HepG2 (cell line): Measurements from ENCODE around the gene SUPT6H. TPM values are rescaled to one million over a fixed set of nuclear protein-coding genes. Genes with fewer than 3 reads are reported as not detected.
A peak's percentile ranks its signal among the peaks of the same experiment; 100 is the strongest.

ENCODE experiments used
- ATAC-seq: fragments of 200-7000 bp; cut with Tn5 transposase; 3 replicates; pipeline ENCODE4 v1.9.1; 2020; ENCODE audit warnings: mild to moderate bottlenecking, moderate library complexity
- BruUV-seq: library from RNA; stranded (reverse); fragments of 400-500 nt; replicated peaks from 2 replicates; lab custom pipeline; 2021; lab: Mats Ljungman, UMichigan
- CTCF ChIA-PET: fragments of 300-600 bp; formaldehyde crosslinking; extraction: SDS; loops from one replicate; lab custom pipeline; 2021; ENCODE audit warnings: low total read pairs, inconsistent platforms, low intra/inter-chr PET ratio; lab: Yijun Ruan, JAX
- POLR2A ChIA-PET: fragments of 350-600 bp; sonication (Branson Sonifier 250); formaldehyde crosslinking; loops from one replicate; lab custom pipeline; 2020; ENCODE audit warnings: antibody characterized with exemption, inconsistent platforms; lab: Yijun Ruan, JAX
- DNase-seq: peaks from one replicate; pipeline ENCODE4 v3.0.0-alpha.2; 2015; ENCODE audit warnings: low spot score
- FAIRE-seq: peaks from 3 replicates; lab custom pipeline; 2011; peaks lifted over from hg19 to GRCh38; lab: Jason Lieb, UNC
- H2AFZ ChIP-seq: one replicate; pipeline ENCODE4 v1.6.1; 2011; ENCODE audit warnings: low read length, inconsistent platforms
- H3K27ac ChIP-seq: fragments of 300-600 bp; 3 replicates; pipeline ENCODE4 v1.8.0; 2011; ENCODE audit warnings: mixed run types, mild to moderate bottlenecking, mixed read lengths, low read length, inconsistent platforms; ENCODE audit not compliant: insufficient read depth; ENCODE audit errors: extremely low read length
- H3K27me3 ChIP-seq, 2 experiments: fragments of 200-600 bp in 1 of 2; 2 replicates in 1 of 2; 3 replicates in 1 of 2; pipeline versions ENCODE4 v1.6.0 to v1.8.0; 2011; ENCODE audit warnings: low read length in 2 of 2, mild to moderate bottlenecking in 2 of 2, moderate library complexity in 2 of 2, inconsistent platforms in 1 of 2; ENCODE audit not compliant: insufficient read depth in 2 of 2, control insufficient read depth in 1 of 2
- H3K36me3 ChIP-seq, 2 experiments: fragments of 200-600 bp in 1 of 2; replicated peaks in 1 of 2; 2 replicates in 1 of 2; 3 replicates in 1 of 2; pipeline versions ENCODE4 v1.5.1 to v1.8.0; 2011; ENCODE audit warnings: low read length in 2 of 2, inconsistent platforms in 1 of 2; ENCODE audit not compliant: insufficient read depth in 2 of 2, control insufficient read depth in 1 of 2
- H3K4me1 ChIP-seq: 2 replicates; pipeline ENCODE4 v1.5.1; 2012; ENCODE audit warnings: low read length, inconsistent platforms; ENCODE audit not compliant: insufficient read depth
- H3K4me2 ChIP-seq: 2 replicates; pipeline ENCODE4 v1.6.0; 2011; ENCODE audit warnings: low read depth, low read length, inconsistent platforms
- H3K4me3 ChIP-seq, 3 experiments: fragments of 200-600 bp in 1 of 3; sonication (generic), shearing (Covaris generic) in 1 of 3; replicated peaks in 1 of 3; 2 replicates each; pipeline ENCODE4 v1.5.1; 2011 to 2016; ENCODE audit warnings: low read length in 3 of 3, inconsistent platforms in 2 of 3, low read depth in 2 of 3, mild to moderate bottlenecking in 2 of 3, control low read depth in 1 of 3, mixed read lengths in 1 of 3; ENCODE audit not compliant: insufficient read depth in 1 of 3
- H3K79me2 ChIP-seq: one replicate; pipeline ENCODE4 v1.6.1; 2011; ENCODE audit warnings: low read length, inconsistent platforms; ENCODE audit not compliant: insufficient read depth
- H3K9ac ChIP-seq: 2 replicates; pipeline ENCODE4 v1.6.0; 2011; ENCODE audit warnings: mild to moderate bottlenecking, low read depth, low read length, inconsistent platforms; ENCODE audit not compliant: insufficient read depth
- H3K9me3 ChIP-seq: 2 replicates; pipeline ENCODE4 v1.5.1; 2012; ENCODE audit warnings: mild to moderate bottlenecking, low read length
- H4K20me1 ChIP-seq: 2 replicates; pipeline ENCODE4 v1.6.0; 2011; ENCODE audit warnings: inconsistent platforms, mild to moderate bottlenecking, low read length, moderate library complexity; ENCODE audit not compliant: insufficient read depth
- BCL3 ChIP-seq: sonication (generic); formaldehyde crosslinking; IDR thresholded peaks from 2 replicates; pipeline ENCODE4 v1.5.1; 2020; ENCODE audit warnings: mild to moderate bottlenecking, missing genetic modification reagents, moderate library complexity
- CEBPG ChIP-seq: IDR thresholded peaks from 2 replicates; pipeline ENCODE4 v1.6.1; 2016
- CTCF ChIP-seq: sonication (generic); formaldehyde crosslinking; IDR thresholded peaks from 2 replicates; pipeline ENCODE4 v1.5.0; 2020; ENCODE audit warnings: mild to moderate bottlenecking, missing genetic modification reagents, moderate library complexity
- FOXP1 ChIP-seq, 2 experiments: fragments of 450-650 bp in 1 of 2; IDR thresholded peaks; 2 replicates each; pipeline ENCODE4 v1.6.1; 2017 to 2018; ENCODE audit warnings: antibody characterized with exemption in 1 of 2
- HMG20B ChIP-seq: conservative IDR thresholded peaks from 2 replicates; pipeline ENCODE4 v1.6.1; 2016; ENCODE audit warnings: missing genetic modification reagents, missing compliant biosample characterization
- HOXA9 ChIP-seq: sonication (generic); formaldehyde crosslinking; IDR thresholded peaks from 2 replicates; pipeline ENCODE4 v1.8.1; 2022; ENCODE audit warnings: missing genetic modification reagents, mild to moderate bottlenecking, moderate library complexity, borderline replicate concordance
- HOXD1 ChIP-seq: sonication (generic); formaldehyde crosslinking; IDR thresholded peaks from 2 replicates; pipeline ENCODE4 v1.5.0; 2020; ENCODE audit warnings: missing genetic modification reagents
- MTF1 ChIP-seq: sonication (generic); formaldehyde crosslinking; IDR thresholded peaks from 2 replicates; pipeline ENCODE4 v1.5.0; 2020; ENCODE audit warnings: missing genetic modification reagents
- TCF7L2 ChIP-seq: IDR thresholded peaks from 2 replicates; pipeline ENCODE4 v1.6.1; 2011; ENCODE audit warnings: mild to moderate bottlenecking, low read depth, low read length, moderate library complexity
- TGIF2 ChIP-seq: IDR thresholded peaks from 2 replicates; pipeline ENCODE4 v1.6.1; 2016; ENCODE audit warnings: control low read depth, missing compliant biosample characterization
- ZBTB1 ChIP-seq: sonication (generic); formaldehyde crosslinking; IDR thresholded peaks from 2 replicates; pipeline ENCODE4 v1.4.0; 2020; ENCODE audit warnings: missing genetic modification reagents, borderline replicate concordance
- ZBTB26 ChIP-seq: IDR thresholded peaks from 2 replicates; pipeline ENCODE4 v1.6.1; 2016; ENCODE audit warnings: missing compliant biosample characterization, missing genetic modification reagents, borderline replicate concordance
- ZNF432 ChIP-seq: sonication (generic); formaldehyde crosslinking; IDR thresholded peaks from 2 replicates; pipeline ENCODE4 v1.5.0; 2020; ENCODE audit warnings: missing genetic modification reagents, mild to moderate bottlenecking, borderline replicate concordance
- ZNF670 ChIP-seq: sonication (generic); formaldehyde crosslinking; IDR thresholded peaks from 2 replicates; pipeline ENCODE4 v1.8.0; 2022; ENCODE audit warnings: mild to moderate bottlenecking, missing genetic modification reagents, borderline replicate concordance
- ZSCAN31 ChIP-seq: sonication (generic); formaldehyde crosslinking; IDR thresholded peaks from 2 replicates; pipeline ENCODE4 v1.5.0; 2020; ENCODE audit warnings: low read depth, mild to moderate bottlenecking, missing genetic modification reagents
- ZXDC ChIP-seq: sonication (generic); formaldehyde crosslinking; IDR thresholded peaks from 2 replicates; pipeline ENCODE4 v1.5.0; 2020; ENCODE audit warnings: mild to moderate bottlenecking, missing genetic modification reagents
- ZZZ3 ChIP-seq: sonication (generic); formaldehyde crosslinking; IDR thresholded peaks from 2 replicates; pipeline ENCODE4 v1.4.0; 2020; ENCODE audit warnings: missing genetic modification reagents, mild to moderate bottlenecking, borderline replicate concordance
- WGBS: methylation state at CpG from one replicate; pipeline ENCODE4 v1.1.6; 2017; ENCODE audit warnings: low lambda C conversion rate; 5-methylcytosine and 5-hydroxymethylcytosine counted together
- in situ Hi-C: cut with HindIII; loops from 2 replicates; pipeline ENCODE4 v1.10.0; 2017; ENCODE audit warnings: low pct_unique_long_range_greater_than_20kb; ENCODE audit not compliant: extremely low pct_ligation_motif_present
- intact Hi-C: fragments of 100-400 bp; cut with micrococcal nuclease; formaldehyde crosslinking; loops from one replicate; pipeline ENCODE4 v1.10.0; 2022; ENCODE audit not compliant: unreplicated experiment
- polyA plus RNA-seq, 8 experiments: library from polyadenylated mRNA; depleted of rRNA in 3 of 8; stranded (reverse) in 7 of 8; unstranded in 1 of 8; fragments of >200 nt; fragmentation: Illumina TruSeq in 4 of 8; extraction: Trizol in 4 of 8; gene quantifications; 2 replicates each; pipeline versions ENCODE4 v1.2.1 to v1.2.3, GENCODE V29; 2011 to 2016; ENCODE audit warnings: low read depth in 4 of 8, missing spikeins in 1 of 8, mixed read lengths in 1 of 8; ENCODE audit not compliant: insufficient read depth in 1 of 8
- total RNA-seq, 5 experiments: library from RNA; depleted of rRNA; stranded (reverse); fragments of >200 nt; fragmentation: Illumina TruSeq; extraction: Trizol; gene quantifications; 2 replicates each; pipeline ENCODE4 v1.2.3, GENCODE V29; 2016; ENCODE audit warnings: low read depth in 1 of 5

Gene SUPT6H
- total and polyA plus RNA-seq, 2 of the 13 experiments (the other 11 are each of a cell fraction or from before 2014, with no cell fraction given) = 32.7 to 39.9 TPM

- TF ChIP-seq HOXD1 (CRISPR knock-in tag) = no peak
Measured at GRCh38 chr17:28675490-28675889, 13.5 kb downstream of the SUPT6H start (continued).

GRCh38 chr17:28675980-28676379, 14.0 kb downstream of the SUPT6H start:
- FAIRE-seq (peak; percentile 56), DNase-seq (peak; percentile 30), ATAC-seq (peak; percentile 81)
- Histone ChIP-seq H3K9ac (no peak overlapping the region), H3K9me3 (no peaks in the 10 kb centered on the region), H3K4me2 (no peak overlapping the region), H2AFZ (no peak overlapping the region), H3K4me3 (no peak overlapping the region), H3K79me2 (peaks cover under 1% of the 10 kb centered on the region), H3K27me3 (no peaks in the 10 kb centered on the region), H3K4me1 (no peaks in the 10 kb centered on the region), H4K20me1 (no peaks in the 10 kb centered on the region), H3K27ac (no peak overlapping the region), H3K36me3 (peaks cover 50 to 86% of the 10 kb centered on the region in 2 experiments)
- CTCF ChIA-PET = interaction anchor here (1.8 kb wide), 1 partner anchor 29 kb away, joined by 20 read pairs; no protein-coding TSS in a partner anchor
- in situ Hi-C loops (no loop called here), intact Hi-C loops (loop anchor here (1.0 kb wide), 1 partner anchor 29 kb away; no protein-coding TSS in a partner anchor)
- 90% methylated on average over 7 of the region's 7 CpGs for WGBS
- no TSS peak for BruUV-seq
- POLR2A ChIA-PET = interaction anchor here (1.2 kb wide), 1 partner anchor 23 kb away, joined by 3 read pairs; no protein-coding TSS in a partner anchor
- TF ChIP-seq ZXDC (CRISPR knock-in tag) (no peak), ZNF432 (CRISPR knock-in tag) (no peak), BCL3 (CRISPR knock-in tag) (no peak), ZZZ3 (CRISPR knock-in tag) (no peak), ZNF670 (CRISPR knock-in tag) (no peak), ZBTB1 (CRISPR knock-in tag) (no peak), ZBTB26 (no peak), TCF7L2 (no peak), TGIF2 (CRISPR knock-in tag) (no peak), CTCF (CRISPR knock-in tag) (peak; percentile 57), FOXP1 (IDR thresholded peaks at IDR 0.05) (no peak), FOXP1 (CRISPR knock-in tag; IDR thresholded peaks at IDR 0.05) (no peak), HOXA9 (CRISPR knock-in tag) (no peak), CEBPG (no peak), HMG20B (CRISPR knock-in tag) (no peak), ZSCAN31 (CRISPR knock-in tag) (no peak), MTF1 (CRISPR knock-in tag) (no peak)
